GM18951 (cell line): ENCODE results near the gene LRRC43.
"Not testable (repeated sequence)": the region's sequence is repeated elsewhere in the genome, so short reads cannot be mapped to it uniquely, and the experiment has no call there.

Experiments used
- POLR2A ChIP-seq: IDR thresholded peaks from 4 replicates; pipeline ENCODE4 v1.6.1; 2011; ENCODE audit warnings: mild to moderate bottlenecking; ENCODE audit not compliant: insufficient read length, insufficient read depth; ENCODE audit errors: extremely low read depth
- in situ Hi-C: fragments of 300-500 bp; cut with MboI; formaldehyde crosslinking; loops from one replicate; pipeline ENCODE4 v1.12.0; 2022; ENCODE audit warnings: low sequenced_read_pairs, mixed read lengths, inconsistent platforms; ENCODE audit not compliant: unreplicated experiment

The LRRC43 gene

DNA sequence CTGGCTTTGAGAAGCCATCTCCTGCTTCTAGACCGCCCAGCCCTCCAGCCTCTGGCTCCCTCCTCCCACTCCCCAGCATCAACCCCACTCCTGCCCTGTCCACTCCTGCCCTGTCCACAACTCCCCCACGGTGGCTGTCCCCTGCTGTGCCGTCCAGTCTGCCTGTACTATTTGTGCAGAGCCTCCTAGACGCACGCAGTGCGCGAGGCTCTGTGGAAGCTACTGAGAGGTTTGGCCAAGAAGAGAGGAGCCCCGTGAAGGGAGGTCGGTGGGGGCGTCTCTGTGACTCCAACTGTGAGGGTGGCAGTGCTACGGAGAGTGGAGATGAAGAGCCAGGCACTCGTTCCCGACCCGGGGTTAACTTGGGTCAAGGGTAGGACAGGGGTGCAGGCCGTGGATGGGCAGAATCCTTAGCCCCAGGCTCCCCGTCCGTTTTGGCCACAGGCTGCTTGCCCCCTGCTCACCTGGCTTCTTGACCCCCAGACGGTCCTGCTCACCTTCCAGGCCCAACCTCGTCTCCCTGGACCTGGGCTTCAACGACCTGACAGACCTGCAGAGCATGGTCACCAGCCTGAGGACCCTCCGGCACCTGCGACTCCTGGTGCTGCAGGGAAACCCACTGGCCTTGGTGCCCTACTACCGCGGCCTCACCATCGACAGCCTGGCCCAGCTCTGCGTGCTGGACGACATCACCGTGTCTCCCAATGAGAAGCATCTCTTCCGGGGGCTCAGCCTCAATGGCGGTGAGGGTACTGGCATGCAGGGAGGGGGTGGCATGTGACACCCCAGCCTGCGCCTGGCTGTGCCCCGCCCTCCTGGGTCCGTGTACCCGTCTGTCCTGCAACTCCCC is 6.9 kb downstream of the LRRC43 start:
- in situ Hi-C loops, result no loop called here
- no peak for TF ChIP-seq POLR2A

DNA sequence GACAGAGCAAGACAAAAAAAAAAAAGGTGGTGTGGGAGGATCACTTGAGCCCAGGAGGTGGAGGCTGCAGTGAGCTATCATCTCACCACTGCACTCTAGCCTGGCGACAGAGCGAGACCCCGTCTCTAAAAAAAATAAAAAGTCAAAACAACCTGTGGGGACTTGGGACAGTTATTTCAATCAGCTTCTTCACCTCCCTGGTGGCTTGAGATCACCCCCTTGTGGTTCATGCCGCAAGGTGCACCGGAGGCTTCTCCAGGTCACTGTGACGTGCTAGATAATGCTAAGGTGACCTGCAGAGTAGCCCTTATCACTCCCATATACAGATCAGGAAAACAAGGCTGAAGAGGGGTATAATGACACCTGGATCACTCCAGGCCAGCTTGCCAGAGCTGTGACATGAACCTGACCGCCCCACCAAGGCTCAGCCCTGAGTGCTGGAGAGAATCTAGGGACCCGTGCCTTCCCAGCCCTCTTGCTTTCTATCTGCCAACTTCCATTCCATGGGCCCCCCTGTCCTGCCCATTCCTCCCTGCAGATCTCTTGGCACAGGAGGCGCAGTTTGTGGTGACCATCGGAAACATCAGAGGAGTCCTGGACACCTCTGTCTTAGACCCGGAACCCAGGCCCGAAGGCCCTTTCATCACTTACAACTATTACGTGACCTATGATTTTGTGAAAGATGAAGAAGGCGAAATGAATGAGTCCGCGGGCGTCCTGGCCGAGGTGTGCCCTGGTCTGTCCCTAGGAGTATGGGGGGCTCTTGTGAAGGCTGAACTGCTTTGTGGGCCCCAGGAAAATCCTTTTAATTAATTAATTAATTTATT is 8.1 kb downstream of the LRRC43 start:
- in situ Hi-C loops, result no loop called here
- TF ChIP-seq POLR2A, result no peak

DNA sequence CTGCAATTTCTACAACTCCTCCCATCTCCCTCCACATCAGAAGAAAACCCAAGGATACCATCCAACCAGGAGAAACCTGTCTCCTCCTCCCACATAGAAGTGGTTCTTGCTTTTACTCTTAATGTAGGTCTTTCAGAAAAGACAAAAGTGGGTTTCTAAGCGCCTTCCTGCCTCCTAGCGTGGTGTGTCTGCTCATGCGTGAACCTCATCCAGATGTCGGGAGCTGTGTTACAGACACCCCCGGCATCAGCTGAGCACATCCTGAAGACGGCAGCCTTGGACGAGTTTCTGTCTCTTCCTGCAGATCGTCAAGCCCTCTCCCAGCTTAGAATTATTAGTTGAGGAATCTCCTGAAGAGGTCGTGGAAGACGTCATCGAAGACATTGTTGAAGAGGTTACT is 9.5 kb downstream of the LRRC43 start:
- no peak for TF ChIP-seq POLR2A
- in situ Hi-C loops, result no loop called here

DNA sequence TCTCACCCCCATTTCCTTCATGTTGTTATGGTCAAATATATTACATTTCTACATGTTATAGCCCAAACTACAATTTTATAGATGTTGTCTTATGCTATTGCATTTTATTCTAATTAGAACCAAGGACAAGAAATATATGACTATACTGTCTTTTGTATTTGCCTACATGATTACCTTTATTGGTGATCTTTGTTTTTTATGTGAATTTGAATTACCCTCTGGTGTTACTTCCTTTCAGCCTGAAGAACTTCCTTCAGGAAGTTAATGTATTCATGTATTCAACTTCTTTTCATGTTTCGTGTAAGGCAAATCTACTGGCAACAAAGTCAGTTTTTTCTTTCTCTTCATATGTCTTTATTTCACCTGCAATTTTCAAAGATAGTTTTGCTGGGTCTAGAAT is 11.9 kb downstream of the LRRC43 start:
- no peak for TF ChIP-seq POLR2A
- in situ Hi-C loops, result no loop called here

DNA sequence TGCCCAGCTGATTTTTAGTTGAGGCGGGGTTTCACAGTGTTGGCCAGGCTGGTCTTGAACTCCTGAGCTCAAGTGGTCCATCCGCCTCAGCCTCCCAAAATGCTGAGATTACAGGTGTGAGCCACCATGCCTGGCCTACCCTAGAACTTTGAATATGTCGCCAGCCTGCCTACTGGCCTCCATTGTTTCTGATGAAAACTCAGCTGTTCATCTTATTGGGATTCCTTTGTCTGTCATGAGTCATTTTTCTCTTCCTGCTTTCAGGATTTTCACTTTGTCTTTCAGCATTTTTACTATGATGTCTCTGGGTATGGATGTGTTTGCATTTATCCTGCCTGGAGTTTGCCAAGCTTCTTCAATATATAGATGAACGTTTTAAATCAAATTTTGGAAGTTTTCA is 12.5 kb downstream of the LRRC43 start:
- in situ Hi-C loops, result no loop called here
- no peak for TF ChIP-seq POLR2A

DNA sequence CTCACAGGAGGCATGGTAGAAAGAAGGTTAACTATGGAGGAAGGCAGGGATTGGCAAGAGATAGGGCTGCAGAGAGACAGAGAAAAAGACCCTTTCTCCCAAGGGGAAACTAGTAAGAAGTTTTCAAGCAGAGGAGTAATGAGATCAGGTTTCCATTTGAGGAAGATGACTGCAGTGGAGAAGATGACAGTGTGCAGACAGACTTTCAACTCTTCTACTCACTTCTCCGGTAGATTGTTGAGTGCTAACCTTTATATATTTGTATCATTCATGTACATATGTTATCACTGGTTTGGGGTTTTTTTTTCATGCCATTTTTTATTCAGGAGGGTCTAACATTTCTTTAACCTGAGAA is 14.7 kb downstream of the LRRC43 start:
- in situ Hi-C loops, result no loop called here
- no peak for TF ChIP-seq POLR2A

DNA sequence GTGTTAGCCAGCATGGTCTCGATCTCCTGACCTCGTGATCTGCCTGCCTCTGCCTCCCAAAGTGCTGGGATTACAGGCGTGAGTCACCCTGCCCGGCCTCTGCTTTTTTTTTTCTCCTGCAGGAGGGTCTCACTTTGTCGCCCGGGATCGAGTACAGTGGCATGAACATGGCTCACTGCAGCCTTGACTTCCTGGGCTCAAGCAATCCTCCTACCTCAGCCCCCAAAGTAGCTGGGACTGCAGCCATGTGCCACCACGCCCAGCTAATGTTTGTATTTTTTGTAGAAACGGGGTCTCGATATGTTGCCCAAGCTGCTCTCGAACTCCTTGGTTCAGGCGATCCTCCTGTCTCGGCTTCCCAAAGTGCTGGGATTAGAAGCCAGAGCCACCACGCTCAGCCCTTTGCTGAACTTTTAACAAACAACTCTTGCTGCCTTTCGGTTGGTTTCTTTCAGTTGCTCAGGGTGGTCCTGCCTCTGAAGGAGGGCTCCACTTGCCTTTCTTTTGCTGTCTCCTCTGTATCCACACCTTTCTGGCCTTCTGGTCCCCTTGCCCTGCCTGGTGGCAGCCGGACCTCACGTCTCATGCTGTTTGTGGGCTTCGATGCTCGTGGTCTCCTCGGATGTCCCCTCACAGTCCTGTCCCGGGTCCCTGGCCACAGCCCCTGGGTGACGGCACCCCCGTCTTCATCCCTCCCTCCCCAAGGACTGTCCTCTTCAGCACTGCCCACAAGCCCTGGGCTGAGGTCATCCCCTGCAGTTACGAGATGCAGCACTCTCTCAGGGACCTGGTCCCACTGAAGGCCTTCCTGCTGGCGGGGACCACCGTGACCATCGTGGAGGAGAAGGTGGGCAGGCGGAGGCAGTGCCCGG is 16.8 kb downstream of the LRRC43 start:
- TF ChIP-seq POLR2A, result no peak
- in situ Hi-C loops, result no loop called here

DNA sequence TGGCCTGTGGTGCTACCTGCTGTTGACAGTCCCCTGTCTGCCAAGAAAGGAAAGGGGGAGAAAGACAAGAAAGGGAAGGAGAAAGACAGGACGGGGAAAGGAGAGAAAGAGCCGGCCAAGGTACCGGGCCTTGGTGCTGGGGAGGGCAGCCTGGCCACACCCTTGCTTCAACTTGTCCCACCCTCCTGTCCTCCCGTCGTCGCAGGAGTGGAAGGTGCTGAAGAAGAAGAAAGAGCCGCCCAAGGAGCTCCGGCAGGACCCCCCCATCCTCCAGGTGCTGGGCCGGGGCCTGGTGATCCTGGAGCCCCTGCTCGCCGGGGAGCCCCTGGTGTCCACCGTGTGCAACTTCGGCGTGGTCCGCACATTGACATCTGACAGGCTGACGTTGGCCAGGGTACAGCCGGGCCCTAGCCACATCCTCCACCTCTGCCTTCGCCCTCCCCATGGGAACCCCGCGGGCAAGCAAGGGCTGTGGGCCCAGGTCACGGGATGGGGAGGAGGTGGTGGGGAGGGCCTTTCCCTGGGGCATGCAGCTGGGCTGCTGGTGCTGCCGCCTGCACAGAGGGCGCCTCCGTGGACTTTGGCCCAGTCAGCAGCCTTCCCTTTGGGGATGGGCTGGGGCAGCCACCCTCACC is 17.7 kb downstream of the LRRC43 start:
- in situ Hi-C loops, result no loop called here
- no peak for TF ChIP-seq POLR2A

DNA sequence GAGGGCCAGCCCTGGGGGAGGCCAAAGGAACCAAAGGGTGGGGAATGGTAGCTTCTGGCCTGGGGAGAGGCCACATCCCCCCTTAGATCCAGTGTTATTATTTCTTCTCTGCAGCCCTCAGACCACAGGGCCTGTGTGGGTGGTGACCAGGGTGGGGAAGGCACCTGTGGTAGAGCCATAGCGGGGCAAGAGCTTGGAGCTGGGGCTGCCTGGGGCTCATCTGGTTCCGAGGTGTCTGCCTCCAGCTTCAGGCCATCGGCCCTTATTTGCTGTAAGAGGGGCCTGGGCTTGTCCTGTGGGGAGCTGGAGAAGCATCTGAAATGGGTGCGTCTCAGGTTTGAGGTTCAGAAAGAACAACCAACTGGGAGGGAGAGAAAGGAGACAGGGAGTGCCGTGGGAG is 18.5 kb downstream of the LRRC43 start:
- in situ Hi-C loops, result no loop called here
- TF ChIP-seq POLR2A, result no peak

DNA sequence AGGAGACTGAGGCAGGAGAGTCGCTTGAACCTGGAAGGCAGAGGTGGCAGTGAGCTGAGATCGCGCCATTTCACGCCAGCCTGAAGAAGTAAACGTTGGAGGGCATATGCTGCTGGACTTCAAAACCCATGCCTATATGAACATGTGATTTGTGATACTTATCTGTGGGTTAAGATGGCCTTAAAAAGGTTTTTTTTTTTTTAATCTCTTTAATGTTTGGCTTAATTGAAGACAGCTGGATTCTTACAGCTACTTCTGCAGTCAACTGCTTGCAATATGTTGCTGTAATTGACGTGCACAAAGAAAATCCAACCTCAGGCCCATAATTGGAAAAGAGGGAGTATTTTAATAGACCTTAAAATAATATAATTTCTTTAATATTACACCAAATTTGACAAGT is 19.1 kb downstream of the LRRC43 start:
- in situ Hi-C loops, result no loop called here
- TF ChIP-seq POLR2A, result no peak

DNA sequence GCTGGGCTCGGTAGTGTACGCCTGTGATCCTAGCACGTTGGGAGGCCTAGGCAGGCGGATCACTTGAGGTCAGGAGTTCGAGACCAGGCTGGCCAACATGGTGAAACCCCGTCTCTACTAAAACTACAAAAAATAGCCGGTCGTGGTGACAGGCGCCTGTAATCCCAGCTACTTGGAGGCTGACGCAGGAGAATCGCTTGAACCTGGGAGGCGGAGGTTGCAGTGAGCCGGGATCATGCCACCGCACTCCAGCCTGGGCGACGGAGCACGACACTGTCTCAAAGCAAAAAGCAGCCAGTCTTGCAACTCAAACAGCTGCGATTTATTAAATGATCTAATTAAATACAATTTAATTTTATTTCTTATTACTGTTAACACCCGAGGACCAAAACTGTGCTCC is 19.9 kb downstream of the LRRC43 start:
- in situ Hi-C loops, result not testable (repeated sequence)

DNA sequence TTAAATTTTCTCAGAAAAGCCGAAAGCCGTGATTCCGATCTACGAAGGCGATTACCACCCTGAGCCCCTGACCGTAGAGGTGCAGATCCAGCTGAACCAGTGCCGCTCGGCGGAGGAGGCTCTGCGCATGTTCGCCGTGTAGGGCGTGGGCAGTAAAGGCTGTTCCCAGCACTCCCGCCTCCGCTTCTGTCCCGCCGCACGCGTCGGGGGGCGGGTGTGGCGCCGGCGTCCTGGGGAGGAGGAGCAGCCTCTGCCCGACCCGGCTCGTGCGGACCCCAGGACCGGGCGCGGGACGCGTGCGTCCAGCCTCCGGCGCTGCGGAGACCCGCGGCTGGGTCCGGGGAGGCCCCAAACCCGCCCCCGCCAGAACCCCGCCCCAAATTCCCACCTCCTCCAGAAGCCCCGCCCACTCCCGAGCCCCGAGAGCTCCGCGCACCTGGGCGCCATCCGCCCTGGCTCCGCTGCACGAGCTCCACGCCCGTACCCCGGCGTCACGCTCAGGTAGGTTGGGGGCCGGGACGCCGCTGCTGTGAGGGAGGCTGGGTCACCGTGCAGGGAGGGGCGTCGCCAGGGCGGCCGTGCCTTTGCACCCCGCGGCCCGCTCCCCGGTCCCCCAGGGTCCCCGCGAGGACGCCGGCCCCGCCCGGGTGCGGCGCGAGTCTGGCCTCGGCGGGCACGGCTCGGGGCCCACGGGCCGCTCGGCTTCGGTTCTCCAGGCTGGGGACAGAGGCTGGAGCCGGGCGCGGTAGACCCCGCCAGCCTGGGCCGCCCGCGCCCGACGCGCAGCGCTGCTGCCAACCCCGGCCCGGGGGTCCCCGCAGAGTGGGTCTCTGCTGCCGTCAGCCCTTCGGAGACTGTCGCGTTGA is 20.6 kb downstream of the LRRC43 start, which contains the start of gene B3GNT4:
B3GNT4 (plus strand) TSS at position 409 of the 866 bp plus-strand sequence. CDS start 910 bp downstream, outside the sequence.
- in situ Hi-C loops, result no loop called here
- TF ChIP-seq POLR2A, result no peak
